HG02870 (cell line): ENCODE measurements around the gene OVCA2.

ENCODE experiments used
- ATAC-seq: cut with Tn5 transposase; IDR thresholded peaks from one replicate; pipeline ENCODE4 v1.9.1; 2021; ENCODE audit warnings: mild to moderate bottlenecking, moderate library complexity; ENCODE audit not compliant: unreplicated experiment

OVCA2 gene

DNA sequence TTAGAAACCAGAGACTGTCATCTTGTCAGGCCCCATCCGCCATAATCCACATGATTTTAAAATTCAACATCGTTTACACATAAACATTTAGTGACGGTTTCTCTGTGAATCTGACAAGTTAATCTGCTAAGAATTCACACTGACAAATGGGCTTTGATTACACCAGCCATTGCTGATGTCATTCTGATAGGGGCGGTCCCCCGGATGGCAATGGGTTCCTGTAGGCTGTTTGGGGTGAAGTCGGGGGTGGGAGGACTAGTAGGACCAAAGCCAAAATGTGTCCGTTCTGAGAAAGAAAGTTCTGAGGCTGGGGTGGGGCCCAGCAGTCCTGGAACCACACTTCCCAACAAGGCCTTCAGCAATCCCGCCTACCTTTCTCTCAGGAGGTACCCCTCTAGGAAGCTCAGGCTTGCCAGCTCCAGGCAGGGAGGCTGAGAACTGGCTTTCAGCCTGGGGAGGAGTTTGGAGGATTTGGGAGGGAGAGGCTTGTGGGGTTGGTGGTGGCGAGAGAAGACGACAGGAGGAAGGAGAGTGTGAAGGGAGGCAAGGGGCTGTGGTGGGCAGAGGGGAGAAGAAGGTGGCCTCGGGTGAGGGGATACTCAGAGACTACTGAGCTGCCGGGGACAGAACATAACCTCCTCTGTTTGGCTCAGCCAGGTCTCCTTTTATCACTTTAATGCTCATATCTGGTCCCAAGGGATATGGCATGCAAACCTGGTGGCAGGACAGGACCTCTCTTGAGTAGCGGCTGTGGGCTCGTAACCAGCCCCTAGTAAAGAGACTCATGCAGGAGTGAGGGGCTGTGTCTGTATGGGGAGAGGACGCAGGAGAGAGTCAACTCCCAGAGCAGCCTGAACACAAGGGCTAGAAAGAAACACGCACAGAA is 21.7 kb downstream of the OVCA2 start:
- ATAC-seq: no peak

DNA sequence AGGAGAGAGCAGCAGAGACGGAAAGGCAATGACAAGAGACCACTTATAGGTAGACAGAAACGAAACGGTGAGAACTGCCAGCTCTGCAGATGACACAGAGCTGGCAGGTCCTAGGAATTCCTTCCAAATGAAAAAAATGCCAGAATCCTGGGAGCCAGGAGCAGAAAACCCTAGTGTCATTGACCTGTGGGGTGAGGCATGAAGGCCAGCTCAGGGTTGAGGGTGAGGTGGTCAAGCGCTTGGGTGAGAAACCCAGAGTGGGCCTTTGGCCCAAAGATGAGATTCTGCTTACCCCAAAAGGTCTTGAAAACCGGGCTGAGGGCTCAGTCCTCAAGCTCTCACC is 22.3 kb downstream of the OVCA2 start:
- ATAC-seq: no peak

- no peak for ATAC-seq
These were observed 22.7 kb downstream of the OVCA2 start for GRCh38 chr17:2064520-2064971.

- no peak for ATAC-seq
These were observed 23.4 kb downstream of the OVCA2 start for GRCh38 chr17:2064980-2065785.

DNA sequence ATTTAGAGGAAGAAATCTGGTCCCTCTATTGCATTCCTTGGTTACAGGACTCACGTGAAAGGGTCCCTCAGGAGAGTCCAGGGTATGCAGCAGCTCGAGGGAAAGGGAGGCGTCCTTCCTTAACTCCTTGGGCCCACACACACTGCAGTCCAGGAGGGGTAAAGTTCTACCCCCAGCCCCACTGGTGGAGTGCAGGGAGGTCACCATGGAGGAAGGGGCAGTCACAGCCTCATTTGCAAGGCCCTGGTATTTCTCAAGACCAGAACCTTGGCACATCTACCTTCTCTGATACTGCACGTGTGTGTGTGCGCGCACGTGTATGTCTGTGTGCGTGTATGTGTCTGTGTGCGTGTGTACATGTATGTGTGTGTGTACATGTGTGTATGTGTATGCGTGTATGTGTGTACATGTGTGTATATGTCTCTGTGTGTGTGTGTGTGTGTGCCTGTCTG is 24.2 kb downstream of the OVCA2 start:
- no peak for ATAC-seq

GRCh38 chr17:2067048-2067561 is 25.3 kb downstream of the OVCA2 start:
- ATAC-seq: no peak

GRCh38 chr17:2067608-2068024 is 25.8 kb downstream of the OVCA2 start:
- ATAC-seq: no peak

DNA sequence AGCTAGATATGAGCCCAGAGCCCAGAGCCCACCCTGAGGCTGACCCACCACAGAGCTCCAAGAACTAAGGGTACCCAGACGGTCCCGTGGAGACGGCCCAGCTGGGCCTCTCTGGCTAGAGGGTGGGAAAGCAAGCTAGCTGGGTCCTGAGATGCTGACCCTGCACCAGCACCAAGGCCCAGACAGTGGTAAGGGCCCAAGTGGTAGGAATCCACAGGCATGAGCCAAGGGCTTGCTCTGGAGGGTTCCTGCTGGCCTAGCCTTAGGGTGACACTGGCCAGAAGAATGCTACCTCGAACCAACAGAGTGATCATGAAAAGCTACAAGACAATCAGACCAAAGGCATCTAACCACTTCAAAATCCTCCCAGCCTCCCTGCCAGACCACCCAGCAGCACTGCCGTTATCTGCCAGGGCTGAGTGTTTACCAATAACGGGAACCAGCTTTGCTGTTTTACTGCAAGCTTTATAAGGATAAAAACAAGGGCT is 26.3 kb downstream of the OVCA2 start:
- ATAC-seq: no peak

DNA sequence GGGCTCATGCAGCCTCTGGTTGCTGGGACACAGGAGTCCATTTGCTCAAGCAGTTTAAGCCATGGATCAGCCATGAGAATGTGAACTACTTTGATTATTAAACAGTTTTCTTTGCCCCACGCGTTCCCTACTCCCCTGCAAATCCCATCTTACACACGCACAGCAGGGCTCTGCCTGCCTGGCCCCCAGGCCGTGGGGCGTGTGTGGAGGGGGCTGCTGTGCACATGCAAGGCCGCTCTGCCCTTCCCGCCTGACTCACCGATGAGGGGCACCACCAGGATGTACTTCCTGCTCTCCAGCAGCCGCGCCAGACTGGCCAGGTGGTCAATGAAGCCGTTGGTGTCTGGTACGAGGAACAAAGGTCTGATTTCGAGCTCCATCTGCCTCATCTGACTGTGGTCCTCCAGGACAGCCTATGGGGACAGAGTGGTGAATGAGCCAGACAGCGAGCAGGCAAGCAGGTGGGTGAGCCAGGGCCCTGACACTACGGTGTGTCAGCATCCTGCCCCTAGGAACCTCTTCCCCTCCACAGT is 26.8 kb downstream of the OVCA2 start:
- ATAC-seq: no peak

- peak; percentile 76 for ATAC-seq
These were observed 28.6 kb downstream of the OVCA2 start for GRCh38 chr17:2070241-2071023.

DNA sequence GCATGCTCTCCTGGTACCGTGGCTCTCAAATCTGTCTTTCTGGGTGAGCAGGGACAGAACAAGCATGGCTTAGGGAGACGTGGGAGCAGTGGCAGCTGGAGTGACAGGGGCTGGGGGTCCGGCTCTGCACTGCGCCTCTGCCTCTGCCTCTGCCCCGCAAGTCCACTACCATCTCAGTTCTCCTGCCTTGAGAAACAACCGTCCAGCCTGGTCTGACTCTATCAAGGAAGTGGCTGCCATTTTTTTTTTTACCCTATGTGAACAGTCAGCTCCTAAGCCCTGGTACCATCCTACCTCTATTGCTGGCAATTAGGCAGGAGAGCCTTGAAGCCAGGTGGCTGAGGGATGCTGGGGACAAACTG is 29.2 kb downstream of the OVCA2 start:
- ATAC-seq: no peak

GRCh38 chr17:2071455-2072281 is 29.8 kb downstream of the OVCA2 start:
- ATAC-seq: no peak

DNA sequence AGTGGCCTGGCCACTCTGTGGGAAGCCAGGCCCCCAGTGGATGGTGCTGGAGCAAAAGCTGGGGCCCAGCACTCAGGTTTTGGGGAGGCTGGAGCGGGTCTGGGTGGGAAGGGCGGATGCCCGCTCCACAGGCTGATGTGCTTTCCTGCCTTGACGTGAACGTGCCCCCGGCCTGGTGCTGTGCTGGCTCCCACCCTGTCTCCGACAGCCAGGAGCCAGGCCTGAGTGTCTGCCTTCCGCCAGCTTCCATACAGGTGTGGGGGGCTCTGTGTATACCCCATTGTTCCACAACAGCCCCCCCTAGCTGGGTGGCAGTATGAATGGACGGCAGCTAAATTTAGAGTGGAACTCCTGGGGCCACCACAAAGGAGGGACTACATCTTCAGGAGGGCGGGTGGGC is 33.1 kb downstream of the OVCA2 start:
- ATAC-seq: no peak

- no peak for ATAC-seq
These were observed 33.7 kb downstream of the OVCA2 start for GRCh38 chr17:2075336-2076086.

DNA sequence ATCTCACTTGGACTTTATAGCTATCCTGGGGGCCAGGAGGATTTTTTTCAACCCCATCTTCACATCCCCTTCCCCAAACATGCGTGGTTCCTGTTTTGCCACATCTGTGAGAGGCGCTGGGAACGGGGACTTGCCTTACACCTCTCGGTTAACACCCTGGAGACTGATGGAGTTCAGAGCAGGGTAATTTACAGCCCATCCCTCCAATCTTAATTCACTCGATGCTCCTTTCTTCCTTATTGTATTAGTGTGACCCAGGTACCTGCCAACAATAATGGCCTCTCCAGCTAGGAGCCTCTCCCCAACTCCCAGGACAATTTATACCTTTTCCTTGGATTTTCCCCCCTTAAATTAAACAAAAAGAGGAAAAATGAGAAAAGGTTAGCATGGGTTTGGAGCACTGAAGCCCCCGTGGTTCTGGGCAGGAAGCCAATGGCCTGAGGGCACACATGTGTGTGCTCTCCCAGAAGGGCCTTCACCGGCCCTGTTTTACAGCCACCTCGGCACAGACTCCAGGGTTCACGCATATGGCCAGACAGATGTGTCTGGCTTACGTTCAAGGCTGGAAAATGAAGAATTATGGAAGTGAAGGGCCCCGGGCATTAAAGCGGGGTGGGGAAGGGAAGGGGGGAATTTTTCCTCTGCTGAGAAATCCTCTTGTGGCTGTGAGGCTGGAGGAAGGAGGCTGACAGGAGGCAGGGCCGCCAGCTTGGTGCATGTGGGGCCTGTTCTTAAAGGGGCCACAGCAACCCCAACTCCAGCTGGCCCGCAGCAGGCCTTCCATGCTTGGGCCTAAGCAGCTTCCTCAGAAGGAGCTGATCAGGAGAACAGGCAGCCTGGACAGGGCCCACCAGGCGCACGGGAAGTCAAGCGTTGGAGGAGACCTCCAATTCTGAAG is 34.5 kb downstream of the OVCA2 start:
- no peak for ATAC-seq

DNA sequence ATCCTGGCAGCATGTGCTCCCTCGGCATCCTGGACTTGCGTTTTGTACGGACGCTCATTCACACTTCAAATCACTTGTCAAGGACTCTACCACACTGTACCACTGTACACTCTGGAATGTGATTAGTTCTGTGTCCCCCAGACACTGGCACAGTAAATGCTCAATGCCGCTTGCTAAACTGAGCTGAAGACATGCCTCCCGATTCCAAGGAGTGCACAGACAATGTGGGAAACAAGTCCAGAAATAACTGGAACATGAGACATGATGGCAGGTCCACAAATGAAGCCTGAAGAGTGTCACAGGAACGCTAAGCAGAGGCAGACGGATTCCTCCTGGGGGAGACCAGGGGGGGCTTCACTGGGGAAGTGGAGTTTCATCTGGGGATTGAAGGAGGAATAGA is 35.2 kb downstream of the OVCA2 start:
- no peak for ATAC-seq

DNA sequence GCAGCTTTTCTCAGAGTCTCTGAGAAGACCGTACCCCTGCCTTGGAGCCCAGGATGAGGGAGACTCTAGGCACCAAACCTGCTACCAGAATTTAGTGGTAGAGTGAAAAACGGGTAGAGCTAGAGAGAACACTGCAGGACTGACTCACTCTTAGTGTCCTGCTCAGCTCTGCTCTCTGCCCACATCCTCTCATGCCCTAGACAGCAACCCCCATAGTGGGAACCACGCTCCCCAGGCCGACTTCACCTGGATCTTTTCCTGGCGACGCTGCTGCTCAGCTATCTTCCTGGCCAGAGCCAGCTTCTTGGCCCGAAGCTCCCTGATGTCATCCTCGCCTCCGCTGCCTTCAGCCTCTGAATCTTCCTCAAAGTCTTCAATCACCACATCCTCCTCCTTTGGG is 39.7 kb downstream of the OVCA2 start:
- ATAC-seq: no peak
